Measurements from ENCODE around the gene MACC1. TPM values are rescaled to one million over a fixed set of nuclear protein-coding genes. Genes with fewer than 3 reads are reported as not detected.

The MACC1 gene
- total and polyA plus RNA-seq, 12 donors: 0.35 to 9.8 (median 1.5) TPM

GRCh38 chr7:20153999-20154398 lies 63.2 kb downstream of the MACC1 start:
- TF ChIP-seq, protein P1, sequence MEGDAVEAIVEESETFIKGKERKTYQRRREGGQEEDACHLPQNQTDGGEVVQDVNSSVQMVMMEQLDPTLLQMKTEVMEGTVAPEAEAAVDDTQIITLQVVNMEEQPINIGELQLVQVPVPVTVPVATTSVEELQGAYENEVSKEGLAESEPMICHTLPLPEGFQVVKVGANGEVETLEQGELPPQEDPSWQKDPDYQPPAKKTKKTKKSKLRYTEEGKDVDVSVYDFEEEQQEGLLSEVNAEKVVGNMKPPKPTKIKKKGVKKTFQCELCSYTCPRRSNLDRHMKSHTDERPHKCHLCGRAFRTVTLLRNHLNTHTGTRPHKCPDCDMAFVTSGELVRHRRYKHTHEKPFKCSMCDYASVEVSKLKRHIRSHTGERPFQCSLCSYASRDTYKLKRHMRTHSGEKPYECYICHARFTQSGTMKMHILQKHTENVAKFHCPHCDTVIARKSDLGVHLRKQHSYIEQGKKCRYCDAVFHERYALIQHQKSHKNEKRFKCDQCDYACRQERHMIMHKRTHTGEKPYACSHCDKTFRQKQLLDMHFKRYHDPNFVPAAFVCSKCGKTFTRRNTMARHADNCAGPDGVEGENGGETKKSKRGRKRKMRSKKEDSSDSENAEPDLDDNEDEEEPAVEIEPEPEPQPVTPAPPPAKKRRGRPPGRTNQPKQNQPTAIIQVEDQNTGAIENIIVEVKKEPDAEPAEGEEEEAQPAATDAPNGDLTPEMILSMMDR (IDR thresholded peaks at IDR 0.05): no peak
- TF ChIP-seq POLR2A (IDR thresholded peaks at IDR 0.05): no peak
- intact Hi-C loops (cut with DNase I): no loop called here
- Histone ChIP-seq H3K27me3 (no peaks in the 10 kb centered on the region), H3K9me3 (replicated peaks in 1 of 3) (no peaks in the 10 kb centered on the region), H3K27ac (no peak overlapping the region), H3K4me1 (replicated peaks in 1 of 2) (peaks cover 12 to 23% of the 10 kb centered on the region in 2 donors), H3K36me3 (replicated peaks in 1 of 2) (no peaks in the 10 kb centered on the region), H3K4me3 (no peak overlapping the region)
- DNase-seq: no peak
- 86 to 97% (median 89%) methylated on average over 5 of the region's 5 CpGs for WGBS, 4 donors

GRCh38 chr7:20153567-20153966 lies 63.6 kb downstream of the MACC1 start:
- no peaks in the 10 kb centered on the region for H3K27me3 ChIP-seq
- no peaks in the 10 kb centered on the region for H3K9me3 ChIP-seq (replicated peaks in 1 of 3)
- H3K4me1 ChIP-seq (replicated peaks in 1 of 2): peaks cover 10 to 27% of the 10 kb centered on the region in 2 donors
- H3K27ac ChIP-seq: no peak overlapping the region
- no peak for DNase-seq
- H3K36me3 ChIP-seq (replicated peaks in 1 of 2): no peaks in the 10 kb centered on the region
- intact Hi-C loops (cut with DNase I): no loop called here
- 86 to 100% (median 97%) methylated on average over 2 of the region's 2 CpGs for WGBS, 4 donors
- H3K4me3 ChIP-seq: no peak overlapping the region
- TF ChIP-seq, protein P1 (IDR thresholded peaks at IDR 0.05): no peak
- no peak for TF ChIP-seq POLR2A (IDR thresholded peaks at IDR 0.05)

DNA sequence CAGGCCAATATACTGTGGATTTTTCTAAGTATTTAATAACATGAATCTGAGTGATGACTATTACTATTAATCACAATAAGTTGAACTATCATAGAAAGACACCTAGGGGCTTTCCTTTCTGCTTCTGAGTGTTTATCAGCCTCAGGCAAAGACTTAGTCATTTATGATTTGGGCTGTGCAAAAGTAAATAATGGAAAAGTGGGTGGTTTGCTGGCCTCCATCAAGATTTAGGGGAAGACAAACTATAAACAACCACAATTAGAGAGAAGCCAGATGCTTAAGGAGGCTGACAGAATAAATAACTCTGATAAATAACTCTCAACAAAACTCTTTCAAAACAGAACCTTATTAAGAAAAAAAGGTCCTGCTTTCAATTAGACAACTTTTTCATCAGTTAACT lies 64.7 kb downstream of the MACC1 start:
- H3K36me3 ChIP-seq (replicated peaks in 1 of 2): no peaks in the 10 kb centered on the region
- intact Hi-C loops (cut with DNase I): no loop called here
- H3K27me3 ChIP-seq: no peaks in the 10 kb centered on the region
- H3K4me1 ChIP-seq (replicated peaks in 1 of 2): peaks cover 6 to 32% of the 10 kb centered on the region in 2 donors
- H3K9me3 ChIP-seq (replicated peaks in 1 of 3): no peaks in the 10 kb centered on the region
- H3K27ac ChIP-seq: peak overlapping the region in 2 of 5 donors; percentile 11 to 43
- no peak overlapping the region for H3K4me3 ChIP-seq
- TF ChIP-seq POLR2A (IDR thresholded peaks at IDR 0.05): no peak
- TF ChIP-seq, protein P1 (IDR thresholded peaks at IDR 0.05): no peak
- no peak for DNase-seq

DNA sequence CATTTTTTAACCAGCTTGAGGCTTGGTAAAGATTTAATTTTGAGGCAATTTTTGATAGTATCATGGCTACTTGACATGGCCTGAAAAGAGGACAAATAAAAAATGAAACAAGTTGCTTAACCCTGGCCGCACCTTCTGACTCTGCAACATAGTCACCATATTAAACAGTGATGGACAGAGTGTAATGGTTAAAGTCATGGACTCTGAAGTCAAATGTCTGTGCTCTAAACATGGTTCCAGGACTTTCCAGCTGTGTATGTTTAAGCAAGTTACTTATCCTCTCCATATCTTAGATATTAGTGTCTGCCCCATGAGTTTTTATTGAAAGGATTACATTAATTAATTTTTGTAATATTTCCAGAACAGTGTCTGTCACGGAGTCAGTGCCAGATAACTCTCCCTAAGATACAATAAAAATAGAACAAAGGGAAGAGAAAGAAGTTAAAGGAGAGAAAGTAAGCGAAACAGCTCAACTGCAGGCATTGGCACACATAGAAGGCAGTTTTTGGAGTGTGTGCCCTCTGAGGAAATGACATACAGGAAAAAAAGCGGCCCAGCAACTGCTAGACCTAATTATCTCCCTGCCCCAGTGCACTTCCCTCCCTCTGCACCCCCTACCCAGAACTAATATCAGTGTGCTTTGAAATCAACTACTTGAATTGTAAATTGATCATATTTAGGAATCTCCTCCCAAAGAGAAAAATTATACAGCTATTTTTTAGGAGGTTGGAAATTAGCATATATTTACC lies 65.3 kb downstream of the MACC1 start:
- Histone ChIP-seq H3K4me1 (replicated peaks in 1 of 2) (peaks cover 11 to 38% of the 10 kb centered on the region in 2 donors), H3K4me3 (no peak overlapping the region), H3K9me3 (replicated peaks in 1 of 3) (no peaks in the 10 kb centered on the region), H3K27me3 (no peaks in the 10 kb centered on the region), H3K27ac (peak overlapping the region in 2 of 5 donors; percentile 11 to 43), H3K36me3 (replicated peaks in 1 of 2) (no peaks in the 10 kb centered on the region)
- 47 to 59% (median 52%) methylated on average over 4 of the region's 4 CpGs for WGBS, 4 donors
- no peak for DNase-seq
- TF ChIP-seq POLR2A (IDR thresholded peaks at IDR 0.05): no peak
- TF ChIP-seq, protein P1 (IDR thresholded peaks at IDR 0.05): no peak
- intact Hi-C loops (cut with DNase I): no loop called here
